Prostate gland (tissue), 2 donors: ENCODE measurements around the gene TMEM158.

Experiments used
- CTCF ChIP-seq, 4 experiments: fragments of 200-600 bp in 2 of 4; fragments of 450-650 bp in 2 of 4; sonication (generic) in 2 of 4; IDR thresholded peaks; 1 replicate in 3 of 4; 2 replicates in 1 of 4; pipeline ENCODE4 v1.5.1; 2016 to 2019; ENCODE audit warnings: antibody characterized with exemption in 4 of 4, mild to moderate bottlenecking in 2 of 4, moderate library complexity in 2 of 4
- POLR2AphosphoS5 ChIP-seq: sonication (generic); formaldehyde crosslinking; IDR thresholded peaks from one replicate; pipeline ENCODE4 v1.6.1; 2017; ENCODE audit warnings: antibody characterized with exemption

DNA sequence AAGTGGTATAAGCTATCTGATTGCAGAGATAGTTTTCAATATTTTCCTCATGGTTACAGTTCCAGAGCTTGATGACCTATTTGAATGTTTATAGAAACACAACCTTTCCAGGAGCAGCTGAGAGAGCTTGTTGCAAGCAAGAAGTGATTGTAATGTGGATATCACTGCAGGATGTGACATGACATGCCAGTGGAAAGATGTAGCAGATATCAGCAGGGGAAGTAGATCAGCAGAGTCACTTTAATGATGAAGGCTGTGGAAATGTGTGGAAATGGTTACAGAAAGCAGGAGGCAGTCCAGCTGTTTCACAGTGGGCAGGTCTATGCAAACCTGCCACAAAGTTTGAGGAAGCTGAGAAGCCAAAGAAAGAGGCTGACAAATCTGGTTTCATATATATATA lies 21.0 kb downstream of the TMEM158 start:
- TF ChIP-seq CTCF (IDR thresholded peaks at IDR 0.05) (no peak), POLR2AphosphoS5 (no peak)
